ENCODE data around the gene RCSD1. TPM values are rescaled to one million over a fixed set of nuclear protein-coding genes. Genes with fewer than 3 reads are reported as not detected.

The RCSD1 gene
- total and polyA plus RNA-seq, 10 of the 15 experiments (the other 5 are each of a cell fraction or from before 2014, with no cell fraction given): 11.4 to 78.3 (median 71.6) TPM

DNA sequence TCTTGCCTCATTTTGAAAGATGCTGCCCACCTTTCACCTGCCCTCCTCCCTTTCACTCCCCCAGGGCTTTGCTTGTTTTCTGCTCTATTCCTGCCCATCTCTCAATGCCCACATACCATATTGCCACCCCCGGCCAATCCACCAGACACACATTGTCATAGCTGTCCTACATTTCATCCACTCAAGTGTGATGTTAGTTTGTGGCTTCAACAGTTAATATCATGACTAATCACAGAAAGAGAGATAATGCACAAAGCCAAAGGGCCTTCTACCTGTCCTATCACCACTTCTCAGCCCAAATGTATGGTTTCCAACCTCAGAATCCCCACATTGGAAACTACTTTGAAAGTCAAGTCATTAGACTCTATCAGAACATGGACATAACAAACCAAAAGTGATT lies 18.0 kb upstream of the RCSD1 start:
- ChIA-PET RAD21 (ENCODE audit: unreplicated experiment) (no interaction called here), SMC1A (ENCODE audit: uncharacterized antibody, unreplicated experiment) (interaction anchor here (0.8 kb wide), 1 partner anchor 11 kb away, joined by 3 read pairs; no protein-coding TSS in a partner anchor), POLR2A (no interaction called here), CTCF (interaction anchor here (1.5 kb wide), 1 partner anchor 12 kb away, joined by 6 read pairs; no protein-coding TSS in a partner anchor)
- Histone ChIP-seq H3K27ac (ENCODE audit: control insufficient read depth, insufficient read depth) (no peak overlapping the region), H3K4me2 (ENCODE audit: control insufficient read depth, insufficient read depth) (no peak overlapping the region), H3K79me2 (ENCODE audit: control insufficient read depth, insufficient read depth, low read length) (no peaks in the 10 kb centered on the region), H3K9ac (ENCODE audit: control insufficient read depth, insufficient read depth, low read length) (no peak overlapping the region), H3K36me3 (ENCODE audit: control insufficient read depth in 2 of 2, insufficient read depth in 2 of 2, low read length in 1 of 2) (no peaks in the 10 kb centered on the region), H3K4me3 (no peak overlapping the region), H2AFZ (ENCODE audit: control insufficient read depth, low read depth, low read length) (no peak overlapping the region), H3K27me3 (replicated peaks in 1 of 2; ENCODE audit: control insufficient read depth in 2 of 2, insufficient read depth in 2 of 2, low read length in 1 of 2) (no peaks in the 10 kb centered on the region), H3K9me3 (replicated peaks; ENCODE audit: control insufficient read depth, insufficient read depth, low read length) (peaks cover 11% of the 10 kb centered on the region), H4K20me1 (ENCODE audit: control insufficient read depth, insufficient read depth) (no peaks in the 10 kb centered on the region), H3K4me1 (ENCODE audit: control insufficient read depth, insufficient read depth, low read length) (peaks cover under 1% of the 10 kb centered on the region)
- in situ Hi-C loops (cut with MboI) (no loop called here), intact Hi-C loops (cut with micrococcal nuclease; ENCODE audit: unreplicated experiment) (no loop called here)
- WGBS (ENCODE audit: insufficient coverage, insufficient replicate concordance, low lambda C conversion rate, missing lambda C conversion rate): 96% methylated on average over 1 of the region's 1 CpG
- FAIRE-seq: no peak
- BruUV-seq (replicated peaks): no TSS peak
- DNase-seq (ENCODE audit: low read depth, low spot score): no peak
- no peak for ATAC-seq
- no peak for TF ChIP-seq ETV6 (conservative IDR thresholded peaks at IDR 0.05 in 1 of 2, IDR thresholded peaks at IDR 0.05 in 1 of 2; ENCODE audit: borderline replicate concordance in 1 of 2, low read depth in 1 of 2)
- no peak for TF ChIP-seq ZSCAN29 (IDR thresholded peaks at IDR 0.05)
- no peak for TF ChIP-seq KAT2A (conservative IDR thresholded peaks at IDR 0.05; ENCODE audit: control insufficient read depth, low read depth, low read length)
- TF ChIP-seq ZNF24 (IDR thresholded peaks at IDR 0.05): no peak
- TF ChIP-seq, protein P1, sequence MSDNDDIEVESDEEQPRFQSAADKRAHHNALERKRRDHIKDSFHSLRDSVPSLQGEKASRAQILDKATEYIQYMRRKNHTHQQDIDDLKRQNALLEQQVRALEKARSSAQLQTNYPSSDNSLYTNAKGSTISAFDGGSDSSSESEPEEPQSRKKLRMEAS (IDR thresholded peaks at IDR 0.05; ENCODE audit: low read depth, low read length): no peak
- TF ChIP-seq NFIC (IDR thresholded peaks at IDR 0.05; ENCODE audit: low read depth, low read length): no peak
- no peak for TF ChIP-seq RCOR1 (conservative IDR thresholded peaks at IDR 0.05; ENCODE audit: low read depth, low read length)
- no peak for TF ChIP-seq JUND (IDR thresholded peaks at IDR 0.05; ENCODE audit: low read depth, low read length)
- TF ChIP-seq ZBTB40 (IDR thresholded peaks at IDR 0.05; ENCODE audit: borderline replicate concordance): no peak
- TF ChIP-seq, protein P2, sequence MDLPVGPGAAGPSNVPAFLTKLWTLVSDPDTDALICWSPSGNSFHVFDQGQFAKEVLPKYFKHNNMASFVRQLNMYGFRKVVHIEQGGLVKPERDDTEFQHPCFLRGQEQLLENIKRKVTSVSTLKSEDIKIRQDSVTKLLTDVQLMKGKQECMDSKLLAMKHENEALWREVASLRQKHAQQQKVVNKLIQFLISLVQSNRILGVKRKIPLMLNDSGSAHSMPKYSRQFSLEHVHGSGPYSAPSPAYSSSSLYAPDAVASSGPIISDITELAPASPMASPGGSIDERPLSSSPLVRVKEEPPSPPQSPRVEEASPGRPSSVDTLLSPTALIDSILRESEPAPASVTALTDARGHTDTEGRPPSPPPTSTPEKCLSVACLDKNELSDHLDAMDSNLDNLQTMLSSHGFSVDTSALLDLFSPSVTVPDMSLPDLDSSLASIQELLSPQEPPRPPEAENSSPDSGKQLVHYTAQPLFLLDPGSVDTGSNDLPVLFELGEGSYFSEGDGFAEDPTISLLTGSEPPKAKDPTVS (IDR thresholded peaks at IDR 0.05; ENCODE audit: low read depth, low read length): no peak
- TF ChIP-seq CUX1 (IDR thresholded peaks at IDR 0.05; ENCODE audit: insufficient replicate concordance, low read depth, low read length): no peak
- no peak for TF ChIP-seq HCFC1 (IDR thresholded peaks at IDR 0.05; ENCODE audit: low read length)
- TF ChIP-seq HDGF (IDR thresholded peaks at IDR 0.05): no peak
- TF ChIP-seq SRF (IDR thresholded peaks at IDR 0.05; ENCODE audit: low read depth in 2 of 2, low read length in 2 of 2): no peak

Measured in GM12878 (cell line).